Measurements from ENCODE around the gene CXCL13.
"Not testable (repeated sequence)": the region's sequence is repeated elsewhere in the genome, so short reads cannot be mapped to it uniquely, and the experiment has no call there.

The CXCL13 gene

GRCh38 chr4:77601614-77602187, 3.9 kb upstream of the CXCL13 start:
- DNase-seq (ENCODE audit: low read depth): no peak

- no peak for DNase-seq (ENCODE audit: low read depth)
Measured at GRCh38 chr4:77613267-77613666, 7.6 kb downstream of the CXCL13 start.

- no peak for DNase-seq (ENCODE audit: low read depth)
Measured at GRCh38 chr4:77615153-77615552, 9.5 kb downstream of the CXCL13 start.

- DNase-seq (ENCODE audit: low read depth): no peak
Measured at GRCh38 chr4:77617203-77617602, 11.6 kb downstream of the CXCL13 start.

- peak; percentile 46 for DNase-seq (ENCODE audit: low read depth)
Measured at GRCh38 chr4:77618383-77619241, 13.0 kb downstream of the CXCL13 start.

GRCh38 chr4:77619408-77619807, 13.8 kb downstream of the CXCL13 start:
- no peak for DNase-seq (ENCODE audit: low read depth)

- DNase-seq (ENCODE audit: low read depth): no peak
Measured at GRCh38 chr4:77621254-77621653, 15.6 kb downstream of the CXCL13 start.

GRCh38 chr4:77623091-77623490, 17.5 kb downstream of the CXCL13 start:
- DNase-seq (ENCODE audit: low read depth): no peak

GRCh38 chr4:77624213-77624612, 18.6 kb downstream of the CXCL13 start:
- DNase-seq (ENCODE audit: low read depth): no peak

GRCh38 chr4:77625485-77625884, 19.9 kb downstream of the CXCL13 start:
- no peak for DNase-seq (ENCODE audit: low read depth)

GRCh38 chr4:77629885-77630284, 24.3 kb downstream of the CXCL13 start:
- DNase-seq (ENCODE audit: low read depth): no peak

- DNase-seq (ENCODE audit: low read depth): no peak
Measured at GRCh38 chr4:77631276-77631675, 25.7 kb downstream of the CXCL13 start.

GRCh38 chr4:77634132-77634785, 28.6 kb downstream of the CXCL13 start:
- DNase-seq (ENCODE audit: low read depth): no peak

GRCh38 chr4:77635246-77635645, 29.6 kb downstream of the CXCL13 start:
- no peak for DNase-seq (ENCODE audit: low read depth)

GRCh38 chr4:77635876-77636275, 30.3 kb downstream of the CXCL13 start:
- DNase-seq (ENCODE audit: low read depth): no peak

- no peak for DNase-seq (ENCODE audit: low read depth)
Measured at GRCh38 chr4:77636902-77637301, 31.3 kb downstream of the CXCL13 start.

GRCh38 chr4:77644069-77644468, 38.4 kb downstream of the CXCL13 start:
- not testable (repeated sequence) for DNase-seq (ENCODE audit: low read depth)

GRCh38 chr4:77650787-77651186, 45.2 kb downstream of the CXCL13 start:
- no peak for DNase-seq (ENCODE audit: low read depth)

GRCh38 chr4:77651820-77652219, 46.2 kb downstream of the CXCL13 start:
- no peak for DNase-seq (ENCODE audit: low read depth)

GRCh38 chr4:77652237-77652897, 46.7 kb downstream of the CXCL13 start:
- DNase-seq (ENCODE audit: low read depth): no peak

- DNase-seq (ENCODE audit: low read depth): no peak
Measured at GRCh38 chr4:77653162-77653758, 47.6 kb downstream of the CXCL13 start.

- not testable (repeated sequence) for DNase-seq (ENCODE audit: low read depth)
Measured at GRCh38 chr4:77660318-77660717, 54.7 kb downstream of the CXCL13 start.
